A549 (cell line): ENCODE results near the gene RCE1. TPM values are rescaled to one million over a fixed set of nuclear protein-coding genes. Genes with fewer than 3 reads are reported as not detected.

Experiments used
- ATAC-seq, 2 experiments: fragments of 200-7000 bp in 1 of 2; fragments of >200 bp in 1 of 2; cut with Nextera tagmentation in 1 of 2; cut with Tn5 transposase in 1 of 2; 3 replicates each; pipeline versions ENCODE4 v1.8.0 to v1.9.1; 2018 to 2020; ENCODE audit warnings: mild to moderate bottlenecking in 1 of 2, moderate library complexity in 1 of 2
- CTCF ChIA-PET: fragments of 300-600 bp; sonication (Branson Sonifier 250); formaldehyde crosslinking; extraction: SDS; loops from one replicate; lab custom pipeline; 2021; ENCODE audit warnings: antibody characterized with exemption, inconsistent platforms; lab: Yijun Ruan, JAX
- POLR2A ChIA-PET: fragments of 350-600 bp; formaldehyde crosslinking; extraction: SDS; loops from one replicate; lab custom pipeline; 2021; ENCODE audit warnings: antibody characterized with exemption, inconsistent platforms; lab: Yijun Ruan, JAX
- DNase-seq, 2 experiments: peaks; one replicate each; pipeline versions ENCODE4 v3.0.0 to v3.0.0-alpha.2; 2011 to 2016; ENCODE audit warnings: low read depth in 1 of 2, low spot score in 1 of 2
- FAIRE-seq: peaks from 2 replicates; lab custom pipeline; 2011; peaks lifted over from hg19 to GRCh38; lab: Jason Lieb, UNC
- H3K27ac ChIP-seq, 2 experiments: fragments of >200 bp; sonication (Bioruptor Twin); formaldehyde crosslinking; 3 replicates each; pipeline ENCODE4 v1.5.1; 2016 to 2017
- H3K4me1 ChIP-seq: fragments of >200 bp; sonication (Bioruptor Twin); formaldehyde crosslinking; 3 replicates; pipeline ENCODE4 v1.6.1; 2016
- H3K4me2 ChIP-seq: fragments of >200 bp; sonication (Bioruptor Twin); formaldehyde crosslinking; 3 replicates; pipeline ENCODE4 v1.6.1; 2016
- H3K4me3 ChIP-seq: fragments of >200 bp; sonication (Bioruptor Twin); formaldehyde crosslinking; 3 replicates; pipeline ENCODE4 v1.5.1; 2016
- H3K9me3 ChIP-seq: fragments of >200 bp; sonication (Bioruptor Twin); formaldehyde crosslinking; 3 replicates; pipeline ENCODE4 v1.6.1; 2016
- CBX2 ChIP-seq: fragments of 200-600 bp; sonication (generic); IDR thresholded peaks from 2 replicates; pipeline ENCODE4 v1.6.1; 2016; ENCODE audit warnings: low read depth, mild to moderate bottlenecking, borderline replicate concordance
- CEBPB ChIP-seq, 2 experiments: fragments of >200 bp in 1 of 2; sonication (Bioruptor Twin) in 1 of 2; formaldehyde crosslinking in 1 of 2; IDR thresholded peaks; 2 replicates each; pipeline ENCODE4 v1.6.1; 2012 to 2016
- CHD4 ChIP-seq: fragments of 200-600 bp; sonication (generic); IDR thresholded peaks from 2 replicates; pipeline ENCODE4 v1.6.1; 2016; ENCODE audit warnings: antibody characterized with exemption, mild to moderate bottlenecking, borderline replicate concordance
- FOSB ChIP-seq: fragments of 250-450 bp; sonication (Bioruptor Pico); IDR thresholded peaks from 2 replicates; pipeline ENCODE4 v1.5.0; 2020; ENCODE audit warnings: mild to moderate bottlenecking, moderate library complexity
- GATA3 ChIP-seq: IDR thresholded peaks from 2 replicates; pipeline ENCODE4 v1.6.1; 2012; ENCODE audit warnings: borderline replicate concordance
- MAFK ChIP-seq: fragments of 450-650 bp; IDR thresholded peaks from 2 replicates; pipeline ENCODE4 v1.6.1; 2014; ENCODE audit not compliant: partially characterized antibody
- MAX ChIP-seq: IDR thresholded peaks from 2 replicates; pipeline ENCODE4 v1.6.1; 2012
- MAZ ChIP-seq: fragments of 150-350 bp; IDR thresholded peaks from 2 replicates; pipeline ENCODE4 v1.6.1; 2014; ENCODE audit warnings: antibody characterized with exemption, low read depth, low read length, borderline replicate concordance
- RAD21 ChIP-seq, 2 experiments: fragments of >200 bp in 1 of 2; sonication (Bioruptor Twin) in 1 of 2; formaldehyde crosslinking in 1 of 2; IDR thresholded peaks in 1 of 2; conservative IDR thresholded peaks in 1 of 2; 2 replicates in 1 of 2; 3 replicates in 1 of 2; pipeline ENCODE4 v1.6.1; 2012 to 2018; ENCODE audit warnings: inconsistent platforms in 1 of 2
- RFX5 ChIP-seq: fragments of 450-650 bp; IDR thresholded peaks from 2 replicates; pipeline ENCODE4 v1.7.1; 2014; ENCODE audit warnings: antibody characterized with exemption, mild to moderate bottlenecking, moderate library complexity
- RNF2 ChIP-seq: fragments of 200-600 bp; sonication (generic); IDR thresholded peaks from 2 replicates; pipeline ENCODE4 v1.6.1; 2016; ENCODE audit warnings: low read depth, mild to moderate bottlenecking, antibody characterized with exemption, moderate library complexity, borderline replicate concordance
- SMC3 ChIP-seq: fragments of >200 bp; sonication (Bioruptor Twin); formaldehyde crosslinking; IDR thresholded peaks from 3 replicates; pipeline ENCODE4 v1.6.1; 2018; ENCODE audit warnings: inconsistent platforms
- TFCP2L1 ChIP-seq: fragments of 250-450 bp; sonication (Bioruptor Pico); IDR thresholded peaks from 2 replicates; pipeline ENCODE4 v1.5.0; 2021; ENCODE audit warnings: mild to moderate bottlenecking
- ZC3H11A ChIP-seq: fragments of 450-650 bp; IDR thresholded peaks from 2 replicates; pipeline ENCODE4 v1.6.1; 2014; ENCODE audit warnings: antibody characterized with exemption, mild to moderate bottlenecking
- ZNF302 ChIP-seq: fragments of 250-450 bp; sonication (Bioruptor Pico); IDR thresholded peaks from 2 replicates; pipeline ENCODE4 v1.9.0; 2021; ENCODE audit warnings: inconsistent platforms, mild to moderate bottlenecking, moderate library complexity
- ZSCAN20 ChIP-seq: fragments of 250-450 bp; sonication (Bioruptor Pico); IDR thresholded peaks from 2 replicates; pipeline ENCODE4 v1.8.0; 2022; ENCODE audit warnings: mild to moderate bottlenecking, moderate library complexity
- WGBS: methylation state at CpG from one replicate; pipeline ENCODE4 v1.1.6; 2017; ENCODE audit errors: missing lambda C conversion rate; 5-methylcytosine and 5-hydroxymethylcytosine counted together
- polyA plus RNA-seq, 4 experiments: library from polyadenylated mRNA; depleted of rRNA in 3 of 4; stranded (reverse); fragments of >200 nt; fragmentation: RNase III in 1 of 4; extraction: RNeasy Plus Mini Kit Qiagen cat#74134 plus additional on column Dnase treatment in 1 of 4; gene quantifications; 2 replicates in 3 of 4; 3 replicates in 1 of 4; pipeline ENCODE4 v1.2.3, GENCODE V29; 2011 to 2017
- TF ChIP-seq, protein P1 (sequence below): fragments of >200 bp; sonication (Bioruptor Twin); formaldehyde crosslinking; IDR thresholded peaks from 3 replicates; pipeline ENCODE4 v1.5.1; 2016
- TF ChIP-seq, protein P2 (sequence below): fragments of >200 bp; sonication (Bioruptor Twin); formaldehyde crosslinking; IDR thresholded peaks from 2 replicates; pipeline ENCODE4 v1.6.1; 2016
- TF ChIP-seq, protein P3 (sequence below): fragments of >200 bp; sonication (Bioruptor Twin); formaldehyde crosslinking; IDR thresholded peaks from 3 replicates; pipeline ENCODE4 v1.6.1; 2016
- TF ChIP-seq, protein P4 (sequence below): fragments of 200-600 bp; sonication (generic); IDR thresholded peaks from 2 replicates; pipeline ENCODE4 v1.6.1; 2016; ENCODE audit warnings: antibody characterized with exemption, mild to moderate bottlenecking, moderate library complexity

Gene RCE1
- polyA plus RNA-seq, 2 of the 4 experiments (the other 2 are of a cell fraction), result 20.3 to 23.3 TPM

GRCh38 chr11:66864172-66864901 is 21.1 kb downstream of the RCE1 start:
- Histone ChIP-seq H3K4me3 (no peak overlapping the region), H3K4me1 (peaks cover 12% of the 10 kb centered on the region), H3K9me3 (no peaks in the 10 kb centered on the region), H3K4me2 (no peak overlapping the region), H3K27ac (peak overlapping the region in 1 of 2 experiments; percentile 39; a peak in 1 of 6 replicates)
- CTCF ChIA-PET, result interaction anchor here (0.9 to 11.6 kb wide), 5 partner anchors 8 to 169 kb away, joined by 4 to 135 read pairs (median 5); partner anchors contain the start of gene C11orf86
- DNase-seq (no peak), FAIRE-seq (no peak), ATAC-seq (no peak)
- WGBS, result 85% methylated on average over 35 of the region's 35 CpGs
- TF ChIP-seq, protein P1, sequence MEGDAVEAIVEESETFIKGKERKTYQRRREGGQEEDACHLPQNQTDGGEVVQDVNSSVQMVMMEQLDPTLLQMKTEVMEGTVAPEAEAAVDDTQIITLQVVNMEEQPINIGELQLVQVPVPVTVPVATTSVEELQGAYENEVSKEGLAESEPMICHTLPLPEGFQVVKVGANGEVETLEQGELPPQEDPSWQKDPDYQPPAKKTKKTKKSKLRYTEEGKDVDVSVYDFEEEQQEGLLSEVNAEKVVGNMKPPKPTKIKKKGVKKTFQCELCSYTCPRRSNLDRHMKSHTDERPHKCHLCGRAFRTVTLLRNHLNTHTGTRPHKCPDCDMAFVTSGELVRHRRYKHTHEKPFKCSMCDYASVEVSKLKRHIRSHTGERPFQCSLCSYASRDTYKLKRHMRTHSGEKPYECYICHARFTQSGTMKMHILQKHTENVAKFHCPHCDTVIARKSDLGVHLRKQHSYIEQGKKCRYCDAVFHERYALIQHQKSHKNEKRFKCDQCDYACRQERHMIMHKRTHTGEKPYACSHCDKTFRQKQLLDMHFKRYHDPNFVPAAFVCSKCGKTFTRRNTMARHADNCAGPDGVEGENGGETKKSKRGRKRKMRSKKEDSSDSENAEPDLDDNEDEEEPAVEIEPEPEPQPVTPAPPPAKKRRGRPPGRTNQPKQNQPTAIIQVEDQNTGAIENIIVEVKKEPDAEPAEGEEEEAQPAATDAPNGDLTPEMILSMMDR, result no peak
- TF ChIP-seq, protein P2, sequence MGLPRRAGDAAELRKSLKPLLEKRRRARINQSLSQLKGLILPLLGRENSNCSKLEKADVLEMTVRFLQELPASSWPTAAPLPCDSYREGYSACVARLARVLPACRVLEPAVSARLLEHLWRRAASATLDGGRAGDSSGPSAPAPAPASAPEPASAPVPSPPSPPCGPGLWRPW, result no peak
- TF ChIP-seq FOSB (no peak), MAX (no peak), ZC3H11A (no peak), CBX2 (no peak), RFX5 (no peak), MAZ (no peak), MAFK (no peak), RAD21 (conservative IDR thresholded peaks at IDR 0.05 in 1 of 2, IDR thresholded peaks at IDR 0.05 in 1 of 2) (no peak), CHD4 (no peak), SMC3 (no peak), CEBPB (IDR thresholded peaks at IDR 0.05) (no peak), TFCP2L1 (CRISPR knock-in tag) (no peak), RNF2 (no peak), ZSCAN20 (CRISPR knock-in tag) (no peak), ZNF302 (no peak), GATA3 (no peak)
- TF ChIP-seq, protein P3, sequence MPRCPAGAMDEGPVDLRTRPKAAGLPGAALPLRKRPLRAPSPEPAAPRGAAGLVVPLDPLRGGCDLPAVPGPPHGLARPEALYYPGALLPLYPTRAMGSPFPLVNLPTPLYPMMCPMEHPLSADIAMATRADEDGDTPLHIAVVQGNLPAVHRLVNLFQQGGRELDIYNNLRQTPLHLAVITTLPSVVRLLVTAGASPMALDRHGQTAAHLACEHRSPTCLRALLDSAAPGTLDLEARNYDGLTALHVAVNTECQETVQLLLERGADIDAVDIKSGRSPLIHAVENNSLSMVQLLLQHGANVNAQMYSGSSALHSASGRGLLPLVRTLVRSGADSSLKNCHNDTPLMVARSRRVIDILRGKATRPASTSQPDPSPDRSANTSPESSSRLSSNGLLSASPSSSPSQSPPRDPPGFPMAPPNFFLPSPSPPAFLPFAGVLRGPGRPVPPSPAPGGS, result no peak
- TF ChIP-seq, protein P4, sequence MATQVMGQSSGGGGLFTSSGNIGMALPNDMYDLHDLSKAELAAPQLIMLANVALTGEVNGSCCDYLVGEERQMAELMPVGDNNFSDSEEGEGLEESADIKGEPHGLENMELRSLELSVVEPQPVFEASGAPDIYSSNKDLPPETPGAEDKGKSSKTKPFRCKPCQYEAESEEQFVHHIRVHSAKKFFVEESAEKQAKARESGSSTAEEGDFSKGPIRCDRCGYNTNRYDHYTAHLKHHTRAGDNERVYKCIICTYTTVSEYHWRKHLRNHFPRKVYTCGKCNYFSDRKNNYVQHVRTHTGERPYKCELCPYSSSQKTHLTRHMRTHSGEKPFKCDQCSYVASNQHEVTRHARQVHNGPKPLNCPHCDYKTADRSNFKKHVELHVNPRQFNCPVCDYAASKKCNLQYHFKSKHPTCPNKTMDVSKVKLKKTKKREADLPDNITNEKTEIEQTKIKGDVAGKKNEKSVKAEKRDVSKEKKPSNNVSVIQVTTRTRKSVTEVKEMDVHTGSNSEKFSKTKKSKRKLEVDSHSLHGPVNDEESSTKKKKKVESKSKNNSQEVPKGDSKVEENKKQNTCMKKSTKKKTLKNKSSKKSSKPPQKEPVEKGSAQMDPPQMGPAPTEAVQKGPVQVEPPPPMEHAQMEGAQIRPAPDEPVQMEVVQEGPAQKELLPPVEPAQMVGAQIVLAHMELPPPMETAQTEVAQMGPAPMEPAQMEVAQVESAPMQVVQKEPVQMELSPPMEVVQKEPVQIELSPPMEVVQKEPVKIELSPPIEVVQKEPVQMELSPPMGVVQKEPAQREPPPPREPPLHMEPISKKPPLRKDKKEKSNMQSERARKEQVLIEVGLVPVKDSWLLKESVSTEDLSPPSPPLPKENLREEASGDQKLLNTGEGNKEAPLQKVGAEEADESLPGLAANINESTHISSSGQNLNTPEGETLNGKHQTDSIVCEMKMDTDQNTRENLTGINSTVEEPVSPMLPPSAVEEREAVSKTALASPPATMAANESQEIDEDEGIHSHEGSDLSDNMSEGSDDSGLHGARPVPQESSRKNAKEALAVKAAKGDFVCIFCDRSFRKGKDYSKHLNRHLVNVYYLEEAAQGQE, result no peak
- POLR2A ChIA-PET, result no interaction called here
